ENCODE data around the gene SORBS1. TPM values are rescaled to one million over a fixed set of nuclear protein-coding genes. Genes with fewer than 3 reads are reported as not detected.

SORBS1 gene
- total and polyA plus RNA-seq, 2 donors (not counting 3 experiments of a cell fraction or from before 2014, with no cell fraction given): 2.0 to 7.9 TPM

GRCh38 chr10:95475827-95476468 lies 85.2 kb downstream of the SORBS1 start:
- Histone ChIP-seq H3K9me3 (replicated peaks; ENCODE audit: control insufficient read depth, insufficient read depth, low read length) (no peaks in the 10 kb centered on the region), H2AFZ (ENCODE audit: low read depth, low read length) (no peak overlapping the region), H3K9me1 (replicated peaks; ENCODE audit: control insufficient read depth, extremely low read depth, insufficient read depth, low read length) (no peaks in the 10 kb centered on the region), H3K4me2 (ENCODE audit: insufficient read depth, low read length) (no peak overlapping the region), H3K27me3 (ENCODE audit: control insufficient read depth in 2 of 2, insufficient read depth in 2 of 2, low read length in 2 of 2) (no peaks in the 10 kb centered on the region), H3K4me1 (ENCODE audit: control insufficient read depth, extremely low read depth, insufficient read depth, low read length) (peaks cover 34% of the 10 kb centered on the region), H4K20me1 (replicated peaks; ENCODE audit: control insufficient read depth, extremely low read depth, insufficient read depth, low read length) (no peaks in the 10 kb centered on the region), H3K9ac (replicated peaks; ENCODE audit: extremely low read depth, insufficient read depth, low read length) (no peak overlapping the region), H3K27ac (ENCODE audit: insufficient read depth, low read depth, low read length) (no peak overlapping the region), H3K79me2 (ENCODE audit: control insufficient read depth, insufficient read depth, low read length) (no peaks in the 10 kb centered on the region), H3K4me3 (replicated peaks in 1 of 3; ENCODE audit: insufficient read depth in 1 of 3, low read depth in 1 of 3, low read length in 3 of 3) (no peak overlapping the region), H3K36me3 (ENCODE audit: control insufficient read depth in 2 of 2, extremely low read depth in 1 of 2, insufficient read depth in 2 of 2, low read length in 2 of 2) (no peaks in the 10 kb centered on the region)
- no TSS peak for BruUV-seq (replicated peaks)
- intact Hi-C loops (cut with micrococcal nuclease): no loop called here
- CTCF ChIA-PET: no interaction called here
- POLR2A ChIA-PET: no interaction called here
- dilution Hi-C loops (cut with MboI; ENCODE audit: extremely low pct_ligation_motif_present, low sequenced_read_pairs): no loop called here
- DNase-seq (ENCODE audit: low read depth, low spot score) (no peak), FAIRE-seq (no peak)
- no peak for TF ChIP-seq FOS (IDR thresholded peaks at IDR 0.05; ENCODE audit: borderline replicate concordance, insufficient read depth, low read length)
- TF ChIP-seq POLR2A (IDR thresholded peaks at IDR 0.05; ENCODE audit: low read depth, low read length): no peak
- TF ChIP-seq POLR2AphosphoS5 (IDR thresholded peaks at IDR 0.05; ENCODE audit: insufficient read depth, low read depth, low read length): no peak
- TF ChIP-seq GATA2 (IDR thresholded peaks at IDR 0.05; ENCODE audit: insufficient read depth, insufficient read length, low read depth, low read length): no peak
- no peak for TF ChIP-seq MYC (IDR thresholded peaks at IDR 0.05; ENCODE audit: low read depth, low read length)
- no peak for TF ChIP-seq CTCF (IDR thresholded peaks at IDR 0.05; ENCODE audit: extremely low read depth in 1 of 2, insufficient read depth in 1 of 2, low read depth in 1 of 2, low read length in 2 of 2)
- TF ChIP-seq MAX (IDR thresholded peaks at IDR 0.05; ENCODE audit: insufficient read depth, insufficient read length): no peak
- no peak for TF ChIP-seq EZH2 (IDR thresholded peaks at IDR 0.05; ENCODE audit: borderline replicate concordance, low read depth, low read length, severe bottlenecking)

Data from endothelial cell of umbilical vein (primary cell).